Measurements from ENCODE around the gene CSTF2.

GRCh38 chrX:100812216-100813158, 7.7 kb upstream of the CSTF2 start:
- TF ChIP-seq FOXM1 (IDR thresholded peaks at IDR 0.05; ENCODE audit: borderline replicate concordance) (no peak), SP1 (IDR thresholded peaks at IDR 0.05) (no peak), FOXK2 (IDR thresholded peaks at IDR 0.05) (no peak), BHLHE40 (IDR thresholded peaks at IDR 0.05; ENCODE audit: borderline replicate concordance) (no peak), FOXA1 (IDR thresholded peaks at IDR 0.05) (no peak), ZNF384 (IDR thresholded peaks at IDR 0.05) (no peak), CTBP1 (IDR thresholded peaks at IDR 0.05; ENCODE audit: borderline replicate concordance) (no peak), L3MBTL2 (conservative IDR thresholded peaks at IDR 0.05) (no peak), ELF4 (IDR thresholded peaks at IDR 0.05) (no peak), HDGF (IDR thresholded peaks at IDR 0.05; ENCODE audit: borderline replicate concordance) (no peak), SUZ12 (IDR thresholded peaks at IDR 0.05) (no peak), LEF1 (IDR thresholded peaks at IDR 0.05; ENCODE audit: borderline replicate concordance) (no peak), TARDBP (IDR thresholded peaks at IDR 0.05) (no peak), ARNT (IDR thresholded peaks at IDR 0.05) (no peak)

Data from HEK293T (cell line).